Body of pancreas (tissue), 4 donors: ENCODE measurements around the gene OR51V1.

Experiments
- POLR2A ChIP-seq, 3 donors: fragments of 450-650 bp; IDR thresholded peaks; one replicate each; pipeline ENCODE4 v1.6.1; 2016; ENCODE audit warnings: antibody characterized with exemption in 3 of 3, mild to moderate bottlenecking in 2 of 3
- TF ChIP-seq, protein P1 (sequence below), 7 experiments: fragments of 450-650 bp in 4 of 7; fragments of 200-600 bp in 3 of 7; sonication (generic) in 3 of 7; IDR thresholded peaks; one replicate each; pipeline ENCODE4 v1.5.1; 2016 to 2019; ENCODE audit warnings: antibody characterized with exemption in 7 of 7

DNA sequence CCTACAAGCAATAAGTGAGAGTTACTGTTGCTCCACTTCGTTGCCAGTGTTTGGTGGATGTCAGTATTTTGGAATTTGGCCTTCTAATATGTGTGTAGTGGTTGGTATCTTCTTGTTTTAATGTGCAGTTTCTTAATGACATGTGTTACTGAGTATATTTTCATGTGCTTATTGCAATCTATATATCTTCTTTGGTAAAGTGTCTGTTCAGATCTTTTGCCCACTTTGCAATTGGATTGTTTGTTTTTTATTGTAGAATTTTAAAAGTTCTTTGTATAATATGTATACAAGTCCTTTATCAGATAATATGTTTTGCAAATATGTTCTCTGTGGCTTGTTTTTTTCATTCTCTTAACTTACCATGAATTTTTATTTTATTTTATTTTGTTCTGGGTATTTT lies 7.7 kb downstream of the OR51V1 start:
- TF ChIP-seq, protein P1, sequence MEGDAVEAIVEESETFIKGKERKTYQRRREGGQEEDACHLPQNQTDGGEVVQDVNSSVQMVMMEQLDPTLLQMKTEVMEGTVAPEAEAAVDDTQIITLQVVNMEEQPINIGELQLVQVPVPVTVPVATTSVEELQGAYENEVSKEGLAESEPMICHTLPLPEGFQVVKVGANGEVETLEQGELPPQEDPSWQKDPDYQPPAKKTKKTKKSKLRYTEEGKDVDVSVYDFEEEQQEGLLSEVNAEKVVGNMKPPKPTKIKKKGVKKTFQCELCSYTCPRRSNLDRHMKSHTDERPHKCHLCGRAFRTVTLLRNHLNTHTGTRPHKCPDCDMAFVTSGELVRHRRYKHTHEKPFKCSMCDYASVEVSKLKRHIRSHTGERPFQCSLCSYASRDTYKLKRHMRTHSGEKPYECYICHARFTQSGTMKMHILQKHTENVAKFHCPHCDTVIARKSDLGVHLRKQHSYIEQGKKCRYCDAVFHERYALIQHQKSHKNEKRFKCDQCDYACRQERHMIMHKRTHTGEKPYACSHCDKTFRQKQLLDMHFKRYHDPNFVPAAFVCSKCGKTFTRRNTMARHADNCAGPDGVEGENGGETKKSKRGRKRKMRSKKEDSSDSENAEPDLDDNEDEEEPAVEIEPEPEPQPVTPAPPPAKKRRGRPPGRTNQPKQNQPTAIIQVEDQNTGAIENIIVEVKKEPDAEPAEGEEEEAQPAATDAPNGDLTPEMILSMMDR (IDR thresholded peaks at IDR 0.05) = no peak
- TF ChIP-seq POLR2A (IDR thresholded peaks at IDR 0.05) = no peak
